ENCODE measurements around the gene SLC12A8.
A peak's percentile ranks its signal among the peaks of the same experiment; 100 is the strongest.

Gene SLC12A8

DNA sequence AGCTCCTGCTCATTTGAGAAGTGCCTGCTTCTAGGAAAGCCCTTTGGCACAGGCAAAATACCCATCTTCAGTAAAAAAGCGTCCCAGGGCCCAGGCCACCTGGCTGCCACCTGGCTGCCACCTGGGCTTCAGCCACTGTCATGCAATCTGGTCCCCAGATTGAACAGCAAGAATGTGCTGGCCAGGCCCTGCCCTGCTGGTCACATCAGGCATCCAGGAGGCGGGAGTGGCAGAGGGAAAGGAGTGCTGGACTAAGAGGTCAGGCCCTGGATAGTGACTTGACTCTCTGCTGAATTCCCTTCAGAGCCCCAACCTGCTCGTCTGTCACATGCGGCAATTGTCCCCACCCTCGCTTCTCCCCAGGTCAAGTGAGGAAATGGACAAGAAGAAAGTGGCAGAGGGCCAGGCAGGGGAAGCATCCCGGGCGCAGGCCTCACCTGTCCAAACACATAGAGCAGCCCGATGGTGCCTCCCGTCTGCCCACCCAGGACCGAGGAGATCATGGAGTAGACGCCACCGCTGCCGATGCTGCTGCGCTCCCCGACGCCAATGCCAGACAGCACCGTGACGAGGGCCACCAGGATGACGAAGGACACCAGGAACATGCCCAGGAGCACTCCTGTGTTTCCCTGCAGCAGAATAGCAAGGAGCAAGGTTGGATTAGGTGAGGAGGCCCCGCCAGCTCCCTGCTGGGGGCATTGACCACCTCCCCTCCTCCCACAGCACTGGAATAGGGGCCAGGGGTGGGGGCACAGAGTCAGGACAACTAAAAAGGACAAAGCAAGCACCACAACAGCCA is 25.5 kb downstream of the SLC12A8 start:
- no peak for DNase-seq (ENCODE audit: low read depth in 2 of 2)

DNA sequence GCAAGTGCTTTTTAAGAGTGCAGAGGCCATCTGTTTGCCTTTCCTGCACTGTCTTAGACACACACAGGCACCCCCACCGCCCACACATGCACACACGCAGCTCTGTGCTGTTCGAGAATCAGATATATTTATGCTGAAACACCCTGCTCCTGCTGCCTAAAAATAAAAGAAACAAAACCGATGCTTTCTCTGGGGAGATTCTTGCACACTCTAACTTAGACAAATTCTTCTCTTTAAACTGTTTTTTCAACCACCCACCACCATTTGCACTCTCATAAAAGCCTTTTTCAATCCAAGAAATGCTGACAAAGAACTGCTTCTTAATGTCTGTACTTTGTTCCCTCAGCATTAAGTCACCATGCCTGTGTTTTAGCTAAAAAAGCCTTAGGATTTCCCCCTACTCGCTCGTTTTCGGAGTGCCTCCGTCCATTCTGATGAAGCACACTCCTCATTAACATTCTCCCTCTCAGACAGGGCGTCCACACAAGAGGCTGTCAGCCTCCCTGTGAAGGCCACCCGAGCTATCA is 26.2 kb downstream of the SLC12A8 start:
- DNase-seq (ENCODE audit: low read depth in 2 of 2), result no peak

- DNase-seq (ENCODE audit: low read depth in 2 of 2), result no peak
Measured at GRCh38 chr3:125185805-125186204, 26.7 kb downstream of the SLC12A8 start.

GRCh38 chr3:125179884-125180240 is 32.7 kb downstream of the SLC12A8 start:
- no peak for DNase-seq (ENCODE audit: low read depth in 2 of 2)

DNA sequence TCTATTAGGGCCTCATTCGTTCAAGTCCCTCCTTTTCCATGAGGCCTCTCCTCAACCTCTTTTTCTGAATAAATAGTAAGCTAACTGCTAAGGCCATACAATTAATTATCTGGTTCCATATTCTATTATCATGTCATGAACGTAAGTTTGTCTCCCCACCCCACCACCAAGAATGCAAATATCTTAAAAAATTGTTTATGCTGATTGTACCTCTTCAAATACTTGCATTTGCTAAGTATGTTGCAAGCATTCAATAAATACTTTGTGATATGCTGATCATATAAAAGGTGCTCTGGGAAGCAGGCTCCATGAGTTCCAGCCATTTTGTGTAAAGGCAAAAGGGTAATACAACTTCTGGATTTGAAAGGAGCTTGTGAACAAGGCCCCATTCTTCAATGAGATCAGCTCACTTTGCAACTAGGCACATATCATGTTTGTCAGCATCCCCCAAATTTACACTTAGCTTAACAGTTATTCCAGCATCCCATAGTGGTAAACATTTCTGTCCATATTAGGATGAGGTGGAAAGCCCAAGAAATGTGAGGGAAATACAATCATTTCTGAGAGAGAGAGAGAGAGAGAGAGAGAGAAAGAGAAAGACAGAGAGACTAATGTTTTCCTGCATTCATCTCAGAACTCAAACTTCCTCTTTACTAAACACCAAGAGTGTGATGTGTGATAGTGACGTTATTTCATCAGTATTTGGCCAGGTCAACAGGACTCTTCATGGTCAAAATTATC is 33.2 kb downstream of the SLC12A8 start:
- no peak for DNase-seq (ENCODE audit: low read depth in 2 of 2)

- no peak for DNase-seq (ENCODE audit: low read depth in 2 of 2)
Measured at GRCh38 chr3:125177746-125178145, 34.8 kb downstream of the SLC12A8 start.

DNA sequence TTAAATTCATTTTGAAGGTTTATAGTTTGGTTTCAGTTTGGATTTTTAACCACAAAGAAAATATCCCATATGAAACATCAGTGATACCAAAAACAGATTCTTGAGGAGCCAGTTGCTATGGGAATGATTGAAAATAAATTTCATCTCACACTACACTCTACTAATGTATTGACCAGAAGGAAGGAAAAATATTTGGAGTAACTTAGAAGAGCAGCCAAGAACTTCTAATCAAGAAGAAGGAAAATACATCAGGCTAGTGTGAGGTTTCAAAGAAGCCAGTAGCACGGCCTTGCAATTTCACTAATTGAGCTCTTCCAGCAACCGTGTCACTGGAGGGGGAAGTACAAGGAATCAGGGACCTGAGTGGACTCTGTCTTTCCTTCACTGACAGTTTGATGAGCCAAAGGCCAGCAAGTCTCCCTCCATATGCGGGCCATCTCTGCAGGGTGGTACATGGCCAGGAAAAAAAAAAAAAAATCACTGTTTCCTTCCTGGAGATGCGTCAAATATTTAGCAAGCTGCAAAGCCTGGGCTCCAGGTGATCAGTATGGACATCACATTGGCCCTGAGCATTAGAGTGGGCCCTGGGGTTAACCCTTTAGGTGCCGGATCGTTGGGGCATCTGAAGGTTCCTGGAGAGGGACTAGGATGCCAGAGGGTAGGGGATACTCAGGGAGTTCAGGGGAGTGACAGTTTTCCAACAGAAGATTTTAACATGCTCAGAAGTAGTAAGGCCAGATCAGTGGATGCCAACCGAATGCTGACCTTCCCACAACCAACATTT is 37.1 kb downstream of the SLC12A8 start:
- DNase-seq (ENCODE audit: low read depth in 2 of 2), result no peak

DNA sequence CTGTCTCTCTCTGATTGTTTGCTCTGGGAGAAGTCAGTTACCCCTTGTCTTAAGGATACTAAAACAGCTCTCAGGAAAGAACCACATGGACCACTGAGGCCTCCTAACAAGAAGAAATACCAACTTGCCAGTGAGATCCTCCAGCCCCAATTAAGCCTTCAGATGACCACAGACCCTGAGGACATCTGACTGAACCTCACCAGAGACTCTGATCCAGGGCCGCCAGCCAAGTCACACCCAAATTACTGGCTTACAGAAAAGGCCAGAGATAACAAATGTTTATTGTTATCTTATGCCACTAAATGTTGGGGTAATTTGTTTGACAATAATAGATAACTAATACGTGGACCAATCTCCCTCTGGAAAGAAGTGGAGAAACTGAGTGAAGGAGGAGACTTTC is 40.2 kb downstream of the SLC12A8 start:
- no peak for DNase-seq (ENCODE audit: low read depth in 2 of 2)

DNA sequence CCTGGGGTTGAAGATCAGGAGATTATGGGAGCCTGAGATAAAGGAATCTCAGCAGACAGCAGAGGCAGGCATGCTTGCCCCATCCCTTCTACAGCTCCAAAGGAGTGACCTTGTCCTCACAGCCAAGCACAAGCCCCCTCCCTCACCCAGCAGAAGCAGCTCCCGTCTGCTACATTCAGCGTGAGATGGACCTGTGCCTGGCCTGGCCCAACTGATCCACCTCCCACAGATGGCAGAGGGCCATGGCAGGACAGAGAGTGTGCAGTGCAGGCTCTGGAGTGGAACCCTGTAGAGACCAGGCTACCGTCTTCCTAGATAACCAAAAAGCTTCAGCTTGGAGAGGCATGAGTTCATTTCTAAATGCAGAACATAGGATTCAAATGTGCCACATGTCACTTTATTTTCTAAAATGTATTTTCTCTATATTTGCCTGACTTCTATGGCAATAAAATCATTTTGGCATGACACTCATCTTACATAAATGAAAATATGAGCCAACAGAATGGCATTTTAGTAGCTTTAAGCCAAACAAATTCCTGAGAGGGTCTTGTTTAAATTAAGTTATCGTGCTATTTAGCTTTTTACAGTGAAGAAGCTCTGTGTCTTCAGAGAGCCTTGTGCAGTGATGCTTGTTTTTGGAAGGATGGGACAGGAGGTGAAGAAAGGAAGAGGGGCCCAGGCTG is 43.7 kb downstream of the SLC12A8 start:
- no peak for DNase-seq (ENCODE audit: low read depth in 2 of 2)

GRCh38 chr3:125166599-125167136 is 45.9 kb downstream of the SLC12A8 start:
- DNase-seq (ENCODE audit: low read depth in 2 of 2), result no peak

GRCh38 chr3:125165948-125166553 is 46.5 kb downstream of the SLC12A8 start:
- no peak for DNase-seq (ENCODE audit: low read depth in 2 of 2)

GRCh38 chr3:125165189-125165947 is 47.2 kb downstream of the SLC12A8 start:
- DNase-seq (ENCODE audit: low read depth in 2 of 2), result no peak

GRCh38 chr3:125163739-125164601 is 48.6 kb downstream of the SLC12A8 start:
- DNase-seq (ENCODE audit: low read depth in 2 of 2), result no peak

DNA sequence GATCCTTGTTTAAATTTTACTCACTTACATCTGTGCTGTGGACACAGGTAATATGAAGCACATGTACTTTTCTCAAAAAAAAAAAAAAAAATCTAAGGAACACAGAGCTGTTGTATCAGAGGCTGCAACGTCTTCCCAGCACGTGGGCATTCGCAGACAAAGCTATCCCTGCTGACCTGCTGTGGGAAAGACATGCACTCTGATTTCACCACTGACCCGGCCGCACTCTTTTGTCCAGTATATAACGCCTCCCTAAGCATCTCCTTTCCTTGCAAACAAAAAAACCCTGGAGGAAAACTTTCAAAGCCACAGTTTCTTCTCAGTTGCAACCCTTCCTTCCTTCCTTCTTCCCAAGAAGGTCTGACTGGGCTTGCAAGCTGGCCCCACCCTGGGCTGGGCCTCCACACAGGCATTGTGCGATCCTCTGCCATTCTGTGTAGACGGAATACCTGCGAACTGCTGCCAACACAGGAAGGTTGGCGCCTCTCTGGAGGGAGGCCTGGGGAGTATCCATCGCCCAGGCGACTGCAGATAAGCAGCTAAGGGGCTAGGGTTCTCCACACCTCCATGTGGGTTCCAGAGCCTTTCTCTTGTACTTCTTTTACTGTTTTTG is 50.8 kb downstream of the SLC12A8 start:
- DNase-seq (ENCODE audit: low read depth in 2 of 2), result no peak

- no peak for DNase-seq (ENCODE audit: low read depth in 2 of 2)
Measured at GRCh38 chr3:125160606-125161371, 51.8 kb downstream of the SLC12A8 start.

GRCh38 chr3:125157183-125157582 is 55.4 kb downstream of the SLC12A8 start:
- DNase-seq (ENCODE audit: low read depth in 2 of 2), result no peak

DNA sequence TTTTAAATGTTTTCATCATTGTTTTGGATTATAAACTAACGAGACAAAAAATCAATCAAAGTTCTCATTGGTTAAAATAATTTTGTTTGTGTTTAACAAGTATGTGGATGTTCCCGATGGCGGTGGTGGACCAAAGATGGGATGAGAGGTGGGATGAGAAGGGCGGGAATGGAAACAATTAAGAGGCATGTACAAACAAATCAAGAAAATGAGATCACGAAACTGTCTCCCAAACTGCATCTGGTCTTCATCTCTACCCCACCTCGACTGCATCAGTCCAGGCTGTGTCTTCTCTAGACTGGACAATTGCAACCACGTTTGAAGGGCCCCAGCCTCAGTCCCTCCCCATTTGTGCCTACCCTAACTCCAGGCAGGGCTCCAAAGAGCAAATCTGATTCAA is 56.1 kb downstream of the SLC12A8 start:
- no peak for DNase-seq (ENCODE audit: low read depth in 2 of 2)

DNA sequence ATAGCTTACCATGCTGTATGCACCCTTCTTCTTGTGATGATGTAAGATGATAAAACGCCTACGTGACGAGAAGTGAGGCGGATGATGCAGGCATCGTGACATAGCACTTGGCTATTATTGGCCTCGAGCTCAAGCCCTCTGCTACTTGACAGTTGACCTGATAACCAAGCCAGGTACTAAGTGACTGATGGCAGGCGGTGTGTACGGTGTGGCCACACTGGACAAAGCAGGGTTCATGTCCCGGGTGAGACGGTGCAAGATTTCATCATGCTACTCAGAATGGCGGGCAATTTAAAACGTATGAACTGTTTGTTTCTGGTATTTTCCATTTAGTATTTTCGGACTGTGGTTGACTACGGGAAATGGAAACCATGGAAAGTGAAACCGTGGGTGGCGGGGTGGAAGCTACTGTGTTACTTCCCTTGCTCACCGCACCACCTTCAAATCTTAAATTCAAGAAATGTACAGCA is 57.7 kb downstream of the SLC12A8 start:
- peak in 1 of 2 donors; percentile 24 for DNase-seq (ENCODE audit: low read depth in 2 of 2)
